AG10803 (cell line): Measurements from ENCODE around the gene BICDL2.
"Not testable (repeated sequence)": the region's sequence is repeated elsewhere in the genome, so short reads cannot be mapped to it uniquely, and the experiment has no call there.

Experiments used
- DNase-seq: peaks from one replicate; pipeline ENCODE4 v3.0.0; 2010; ENCODE audit warnings: low read depth
- H3K4me3 ChIP-seq: 2 replicates; pipeline ENCODE4 v1.5.1; 2011; ENCODE audit warnings: mild to moderate bottlenecking, low read length, control low read depth
- TF ChIP-seq, protein P1 (sequence below): conservative IDR thresholded peaks from 2 replicates; pipeline ENCODE4 v1.5.1; 2011; ENCODE audit warnings: mild to moderate bottlenecking, low read length, control low read depth, inconsistent platforms

Gene BICDL2

GRCh38 chr16:3056336-3057180 lies 19.8 kb upstream of the BICDL2 start:
- TF ChIP-seq, protein P1, sequence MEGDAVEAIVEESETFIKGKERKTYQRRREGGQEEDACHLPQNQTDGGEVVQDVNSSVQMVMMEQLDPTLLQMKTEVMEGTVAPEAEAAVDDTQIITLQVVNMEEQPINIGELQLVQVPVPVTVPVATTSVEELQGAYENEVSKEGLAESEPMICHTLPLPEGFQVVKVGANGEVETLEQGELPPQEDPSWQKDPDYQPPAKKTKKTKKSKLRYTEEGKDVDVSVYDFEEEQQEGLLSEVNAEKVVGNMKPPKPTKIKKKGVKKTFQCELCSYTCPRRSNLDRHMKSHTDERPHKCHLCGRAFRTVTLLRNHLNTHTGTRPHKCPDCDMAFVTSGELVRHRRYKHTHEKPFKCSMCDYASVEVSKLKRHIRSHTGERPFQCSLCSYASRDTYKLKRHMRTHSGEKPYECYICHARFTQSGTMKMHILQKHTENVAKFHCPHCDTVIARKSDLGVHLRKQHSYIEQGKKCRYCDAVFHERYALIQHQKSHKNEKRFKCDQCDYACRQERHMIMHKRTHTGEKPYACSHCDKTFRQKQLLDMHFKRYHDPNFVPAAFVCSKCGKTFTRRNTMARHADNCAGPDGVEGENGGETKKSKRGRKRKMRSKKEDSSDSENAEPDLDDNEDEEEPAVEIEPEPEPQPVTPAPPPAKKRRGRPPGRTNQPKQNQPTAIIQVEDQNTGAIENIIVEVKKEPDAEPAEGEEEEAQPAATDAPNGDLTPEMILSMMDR = no peak
- DNase-seq = no peak
- no peak overlapping the region for H3K4me3 ChIP-seq

GRCh38 chr16:3055734-3056115 lies 19.0 kb upstream of the BICDL2 start:
- not testable (repeated sequence) for H3K4me3 ChIP-seq

DNA sequence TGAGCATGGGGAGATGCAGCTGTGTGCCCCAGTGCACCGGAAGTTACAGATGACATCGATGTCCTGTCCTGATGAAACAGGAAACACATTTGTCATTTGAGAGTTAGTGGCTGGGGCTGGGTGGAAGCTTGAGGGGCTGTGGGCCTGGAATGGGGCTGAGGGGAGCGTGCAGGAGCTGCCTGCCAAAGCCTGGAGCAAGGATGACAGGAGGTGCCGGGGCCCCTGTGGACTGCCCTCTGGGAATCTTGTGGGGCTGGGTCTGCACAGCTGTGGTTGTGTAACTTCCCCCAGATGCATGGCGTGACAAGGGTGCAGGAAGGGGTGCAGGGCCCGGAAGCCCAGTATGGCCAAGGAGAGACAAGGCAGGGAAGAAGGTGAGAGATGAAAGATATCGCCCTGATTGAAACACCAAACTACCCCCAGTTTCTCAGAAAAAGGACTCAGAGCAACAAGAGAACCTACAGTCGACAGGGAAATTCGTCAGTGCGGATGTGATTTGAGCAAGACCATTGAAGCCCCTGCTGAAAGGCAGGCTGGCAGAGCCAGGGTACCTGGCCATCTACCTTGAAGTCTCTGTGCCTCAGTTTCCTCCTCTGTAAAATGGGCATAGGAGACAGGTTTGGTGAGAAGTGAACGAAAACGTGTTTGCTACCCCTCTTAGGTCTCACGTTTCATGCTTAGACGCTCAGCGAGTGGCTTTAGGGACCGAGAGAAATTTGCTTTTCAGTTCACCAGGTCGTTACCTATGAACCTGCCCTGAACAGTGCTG lies 18.4 kb upstream of the BICDL2 start:
- TF ChIP-seq, protein P1 = no peak
- DNase-seq = no peak

More at GRCh38 chr16:3055734-3056115, 19.0 kb upstream of the BICDL2 start:
- DNase-seq = not testable (repeated sequence)

DNA sequence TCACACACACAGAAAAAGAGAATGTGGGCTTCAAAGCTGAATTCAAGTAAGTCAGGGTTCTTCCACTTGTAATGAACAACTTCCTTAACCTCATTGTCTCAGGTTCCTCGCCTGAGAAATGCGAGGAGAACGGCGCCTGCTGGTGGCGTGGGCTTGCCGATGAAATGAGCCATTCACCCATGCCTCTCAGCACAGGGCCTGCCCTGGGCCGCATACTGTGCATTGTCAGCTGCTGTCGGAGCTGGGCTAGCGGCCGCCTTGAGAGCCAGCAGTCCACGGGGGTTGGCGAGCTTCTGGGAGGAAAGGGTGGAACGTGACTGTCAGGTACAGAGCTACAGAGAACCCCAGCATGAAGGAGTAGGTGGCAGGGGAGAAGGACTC lies 16.6 kb upstream of the BICDL2 start:
- not testable (repeated sequence) for DNase-seq

More for the DNA sequence above, 18.4 kb upstream of the BICDL2 start:
- H3K4me3 ChIP-seq = no peak overlapping the region

GRCh38 chr16:3052571-3053329 lies 16.0 kb upstream of the BICDL2 start:
- not testable (repeated sequence) for H3K4me3 ChIP-seq, DNase-seq

More for the DNA sequence above, 16.6 kb upstream of the BICDL2 start:
- H3K4me3 ChIP-seq = not testable (repeated sequence)

GRCh38 chr16:3051494-3051893 lies 14.8 kb upstream of the BICDL2 start:
- H3K4me3 ChIP-seq = no peak overlapping the region
- no peak for DNase-seq
- TF ChIP-seq, protein P1 = no peak

DNA sequence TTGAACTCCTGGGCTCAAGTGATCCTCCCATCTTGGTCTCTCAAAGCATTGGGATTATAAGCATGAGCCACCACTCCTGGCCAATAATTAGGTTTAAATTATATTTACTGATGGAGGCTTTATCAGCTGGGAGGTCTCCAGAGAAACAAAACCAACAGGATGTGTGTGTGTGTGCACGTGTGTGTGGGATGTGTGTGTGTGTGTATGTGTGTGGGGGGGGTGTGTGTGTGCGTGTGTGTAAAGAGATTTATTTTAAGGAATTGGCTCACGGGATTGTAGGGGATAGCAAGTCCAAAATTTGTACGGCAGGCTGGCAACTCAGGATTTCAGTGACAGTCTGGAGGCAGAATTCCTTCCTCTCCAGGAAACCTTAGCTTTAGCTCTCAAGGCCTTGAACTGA lies 14.3 kb upstream of the BICDL2 start:
- TF ChIP-seq, protein P1 = no peak
- no peak overlapping the region for H3K4me3 ChIP-seq
- DNase-seq = no peak

DNA sequence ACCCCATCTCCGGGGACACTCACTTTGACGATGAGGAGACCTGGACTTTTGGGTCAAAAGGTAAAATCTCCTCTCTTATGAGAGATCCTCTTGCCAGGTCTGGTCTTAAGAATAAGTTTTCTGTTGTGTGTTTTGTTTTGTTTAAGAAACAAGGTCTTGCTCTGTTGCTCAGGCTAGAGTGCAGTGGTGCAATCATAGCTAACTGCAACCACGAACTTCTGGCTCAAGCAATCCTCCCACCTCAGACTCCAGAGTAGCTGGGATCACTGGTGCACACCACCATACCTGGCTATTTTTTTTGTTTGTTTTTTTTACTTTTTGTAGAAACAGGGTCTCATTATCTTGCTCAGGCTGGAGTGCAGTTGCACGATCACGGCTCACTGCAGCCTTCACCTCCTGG lies 13.7 kb upstream of the BICDL2 start:
- TF ChIP-seq, protein P1 = no peak
- no peak for DNase-seq
- no peak overlapping the region for H3K4me3 ChIP-seq
